ENCODE data around the gene NLN. TPM values are rescaled to one million over a fixed set of nuclear protein-coding genes. Genes with fewer than 3 reads are reported as not detected.
"Not testable (repeated sequence)": the region's sequence is repeated elsewhere in the genome, so short reads cannot be mapped to it uniquely, and the experiment has no call there.

Gene NLN
- total and polyA plus RNA-seq, 5 experiments from 2014 or later = 2.3 to 7.2 (median 4.4) TPM

GRCh38 chr5:65704621-65705239 is 17.3 kb upstream of the NLN start:
- no peak for ATAC-seq
- Mint-ChIP-seq H3K4me1 (peaks cover 0 to 12% (median 2%) of the 10 kb centered on the region in 4 donors), H3K4me3 (no peak overlapping the region), H3K9me3 (no peaks in the 10 kb centered on the region), H3K36me3 (peaks cover 0 to 94% (median 29%) of the 10 kb centered on the region in 3 donors), H3K27me3 (no peaks in the 10 kb centered on the region), H3K27ac (peak overlapping the region in 3 of 10 donors; percentile 37 to 76 (median 45))
- no peak for DNase-seq
- POLR2A ChIA-PET = interaction anchor here (0.6 kb wide), 2 partner anchors 96 to 110 kb away, joined by 3 read pairs; no protein-coding TSS in a partner anchor

GRCh38 chr5:65707663-65708062 is 14.3 kb upstream of the NLN start:
- Mint-ChIP-seq H3K36me3 (peaks cover 7 to 97% (median 30%) of the 10 kb centered on the region in 3 donors), H3K9me3 (no peaks in the 10 kb centered on the region)
- POLR2A ChIA-PET = interaction anchor here (1.0 to 1.3 kb wide), 2 partner anchors 11 to 14 kb away, joined by 3 to 6 read pairs; partner anchors contain the start of genes NLN and SGTB

GRCh38 chr5:65708145-65708544 is 13.9 kb upstream of the NLN start:
- POLR2A ChIA-PET = interaction anchor here (0.8 to 1.3 kb wide), 3 partner anchors 11 to 21 kb away, joined by 3 to 6 read pairs (median 3); partner anchors contain the start of genes NLN and SGTB
- no peaks in the 10 kb centered on the region for H3K9me3 Mint-ChIP-seq
- no peaks in the 10 kb centered on the region for H3K27me3 Mint-ChIP-seq
- peaks cover 9 to 30% (median 18%) of the 10 kb centered on the region in 4 donors for H3K4me1 Mint-ChIP-seq
- no peak overlapping the region for H3K27ac Mint-ChIP-seq
- H3K36me3 Mint-ChIP-seq = peaks cover 7 to 94% (median 26%) of the 10 kb centered on the region in 3 donors
- ATAC-seq (no peak), DNase-seq (no peak)
- H3K4me3 Mint-ChIP-seq = no peak overlapping the region

More at GRCh38 chr5:65707663-65708062, 14.3 kb upstream of the NLN start:
- no peak overlapping the region for H3K4me3 Mint-ChIP-seq
- DNase-seq = no peak
- peaks cover 8 to 28% (median 16%) of the 10 kb centered on the region in 4 donors for H3K4me1 Mint-ChIP-seq
- ATAC-seq = no peak
- peak overlapping the region in 3 of 10 donors; percentile 4 to 57 (median 9) for H3K27ac Mint-ChIP-seq
- H3K27me3 Mint-ChIP-seq = no peaks in the 10 kb centered on the region

- H3K27me3 Mint-ChIP-seq = no peaks in the 10 kb centered on the region
- POLR2A ChIA-PET = interaction anchor here (0.7 to 5.4 kb wide), 5 partner anchors 9 to 207 kb away, joined by 3 to 45 read pairs (median 6); partner anchors contain the start of gene ERBIN
- no peak for DNase-seq
- ATAC-seq = no peak
- H3K4me1 Mint-ChIP-seq = peaks cover 16 to 44% (median 20%) of the 10 kb centered on the region in 4 donors
- peaks cover 3 to 7% (median 7%) of the 10 kb centered on the region in 3 donors for H3K36me3 Mint-ChIP-seq
- peak overlapping the region in 4 of 10 donors; percentile 89 to 91 (median 90) for H3K4me3 Mint-ChIP-seq
- H3K9me3 Mint-ChIP-seq = no peaks in the 10 kb centered on the region
- H3K27ac Mint-ChIP-seq = no peak overlapping the region
Measured at GRCh38 chr5:65718576-65719310, 3.3 kb upstream of the NLN start.

DNA sequence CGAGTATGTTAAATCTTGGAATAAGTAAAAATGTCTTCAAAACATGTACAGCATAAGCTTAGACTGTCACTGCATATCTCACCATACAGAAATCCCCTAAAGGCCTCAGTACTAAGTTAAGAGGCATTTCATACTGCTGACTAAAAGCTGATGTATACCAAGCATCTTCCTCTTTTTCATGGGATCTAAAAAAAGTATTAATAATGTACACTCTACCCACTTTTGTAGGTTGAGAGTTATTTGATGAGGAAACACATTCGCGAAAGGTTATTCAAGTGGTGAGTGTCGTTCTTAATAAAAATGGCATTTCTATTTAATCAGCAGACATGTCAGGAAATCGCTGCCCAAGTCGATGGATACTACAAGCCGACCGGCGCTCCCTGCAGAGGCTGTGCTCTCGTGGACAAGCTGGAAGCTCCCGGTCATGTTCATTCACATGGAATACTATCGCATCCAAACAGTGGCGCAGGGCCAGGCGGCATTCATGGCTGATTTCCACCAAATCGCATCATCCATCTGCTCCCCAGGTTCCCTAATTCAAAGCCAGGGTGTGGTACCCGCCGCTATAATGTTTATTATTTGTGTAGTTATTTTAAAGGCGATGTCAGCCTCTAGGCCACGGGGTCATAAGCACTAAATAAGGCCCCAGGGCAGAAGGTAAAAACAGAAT is 820 bp upstream of the NLN start:
- ATAC-seq = peak; percentile 18 to 41
- no peaks in the 10 kb centered on the region for H3K27me3 Mint-ChIP-seq
- peaks cover 10 to 29% (median 14%) of the 10 kb centered on the region in 4 donors for H3K4me1 Mint-ChIP-seq
- H3K9me3 Mint-ChIP-seq = no peaks in the 10 kb centered on the region
- POLR2A ChIA-PET = interaction anchor here (0.6 to 5.4 kb wide), 13 partner anchors 9 to 1285 kb away, joined by 3 to 45 read pairs (median 4); partner anchors contain the start of genes CENPK, ERBIN, PPWD1 and SHLD3
- H3K4me3 Mint-ChIP-seq = peak overlapping the region in 4 of 10 donors; percentile 90 to 95 (median 90)
- H3K36me3 Mint-ChIP-seq = peaks cover 0 to 7% (median 4%) of the 10 kb centered on the region in 3 donors
- DNase-seq = peak in 4 of 10 donors; percentile 14 to 35 (median 26)
- H3K27ac Mint-ChIP-seq = peak overlapping the region in 1 of 10 donors; percentile 96

DNA sequence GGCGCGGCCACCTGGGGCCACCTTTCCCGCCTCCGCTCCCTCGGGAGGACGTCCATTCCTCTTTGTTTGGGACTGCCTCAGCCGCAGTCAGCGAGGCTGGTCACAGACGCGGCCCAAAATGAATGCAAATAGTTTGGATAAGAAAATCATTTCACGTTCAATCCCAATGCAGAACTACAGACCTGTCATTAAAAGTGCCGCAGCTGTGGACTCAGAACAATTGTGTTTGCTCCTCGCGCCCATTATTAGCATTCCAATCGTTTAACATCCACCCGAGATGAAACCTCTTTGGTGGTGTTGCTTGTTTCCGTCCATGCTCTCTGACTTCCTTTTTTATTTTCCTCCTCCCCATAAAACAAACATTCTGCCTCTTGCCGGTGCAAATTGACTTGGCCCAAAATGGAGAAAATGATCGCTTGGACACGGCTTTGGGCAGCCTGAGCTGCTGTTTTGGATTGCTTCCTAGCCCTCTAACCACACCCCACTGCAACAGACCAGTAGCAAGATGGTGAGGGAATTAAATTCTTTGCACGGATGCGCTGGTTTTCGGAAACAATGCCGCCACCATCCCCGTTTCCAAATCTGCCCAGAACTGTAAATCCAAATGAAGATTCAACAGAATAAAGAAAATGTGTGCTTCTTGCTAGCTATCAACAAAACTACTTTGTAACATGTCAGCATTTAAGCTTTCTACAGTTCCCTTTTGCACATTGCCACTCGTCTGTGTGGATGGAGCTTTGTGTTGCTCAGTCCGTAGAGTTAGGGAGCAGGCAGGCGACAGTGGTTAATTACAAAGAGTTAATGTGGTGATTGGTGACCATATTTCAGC is 784 bp downstream of the NLN start:
- DNase-seq (peak in 2 of 10 donors; percentile 7 to 15), ATAC-seq (no peak)
- Mint-ChIP-seq H3K4me3 (peak overlapping the region in 9 of 10 donors; percentile 88 to 97 (median 93)), H3K36me3 (peaks cover 0 to 7% (median 4%) of the 10 kb centered on the region in 3 donors), H3K27me3 (no peaks in the 10 kb centered on the region), H3K4me1 (peaks cover 10 to 29% (median 14%) of the 10 kb centered on the region in 4 donors), H3K27ac (peak overlapping the region; percentile 74 to 95 (median 86)), H3K9me3 (no peaks in the 10 kb centered on the region)
- POLR2A ChIA-PET = interaction anchor here (0.6 to 5.4 kb wide), 9 partner anchors 8 to 663 kb away, joined by 3 to 45 read pairs (median 6); partner anchors contain the start of genes CENPK, ERBIN, PPWD1 and SHLD3

- ATAC-seq (no peak), DNase-seq (no peak)
- Mint-ChIP-seq H3K4me1 (peaks cover 8 to 10% (median 9%) of the 10 kb centered on the region in 4 donors), H3K4me3 (no peak overlapping the region), H3K9me3 (no peaks in the 10 kb centered on the region), H3K27ac (no peak overlapping the region), H3K27me3 (no peaks in the 10 kb centered on the region), H3K36me3 (no peaks in the 10 kb centered on the region)
- POLR2A ChIA-PET = interaction anchor here (1.1 kb wide), 1 partner anchor 199 kb away, joined by 3 read pairs; the partner anchor contains the start of gene ERBIN
Measured at GRCh38 chr5:65727491-65728156, 5.6 kb downstream of the NLN start.

DNA sequence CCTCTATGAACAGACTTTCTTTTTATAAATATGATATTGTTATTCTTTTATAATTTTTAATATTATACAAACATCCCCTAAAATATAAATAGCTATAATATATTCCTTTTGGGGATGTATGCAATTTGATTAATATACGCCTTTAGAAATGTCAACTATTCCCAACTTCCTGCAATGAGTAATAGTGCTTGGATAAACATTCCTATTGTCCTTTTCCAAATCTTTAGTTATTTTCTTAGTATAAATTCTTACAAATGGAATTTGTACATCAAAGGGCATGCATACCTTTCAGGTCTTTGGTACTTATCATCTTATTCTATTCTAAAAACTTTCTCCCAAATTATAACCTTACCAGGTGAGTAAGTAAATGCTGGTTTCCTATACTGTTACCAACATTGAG is 6.2 kb downstream of the NLN start:
- Mint-ChIP-seq H3K27me3 (no peaks in the 10 kb centered on the region), H3K36me3 (no peaks in the 10 kb centered on the region), H3K4me3 (no peak overlapping the region), H3K4me1 (peaks cover 2 to 4% (median 3%) of the 10 kb centered on the region in 4 donors), H3K9me3 (no peaks in the 10 kb centered on the region), H3K27ac (no peak overlapping the region)
- DNase-seq (no peak), ATAC-seq (no peak)
- POLR2A ChIA-PET = interaction anchor here (1.1 kb wide), 1 partner anchor 198 kb away, joined by 3 read pairs; the partner anchor contains the start of gene ERBIN

- Mint-ChIP-seq H3K4me1 (peaks cover 5 to 17% (median 11%) of the 10 kb centered on the region in 4 donors), H3K36me3 (no peaks in the 10 kb centered on the region), H3K27me3 (no peaks in the 10 kb centered on the region), H3K4me3 (no peak overlapping the region), H3K9me3 (no peaks in the 10 kb centered on the region), H3K27ac (peak overlapping the region in 1 of 10 donors; percentile 22)
- DNase-seq (no peak), ATAC-seq (no peak)
- POLR2A ChIA-PET = interaction anchor here (2.4 kb wide), 1 partner anchor 9 kb away, joined by 10 read pairs; the partner anchor contains the start of genes NLN and SGTB
Measured at GRCh38 chr5:65730910-65731309, 8.9 kb downstream of the NLN start.

GRCh38 chr5:65732046-65732445 is 10.0 kb downstream of the NLN start:
- H3K9me3 Mint-ChIP-seq, H3K27ac Mint-ChIP-seq, DNase-seq, H3K4me3 Mint-ChIP-seq, H3K27me3 Mint-ChIP-seq, H3K36me3 Mint-ChIP-seq, ATAC-seq: not testable (repeated sequence)
- POLR2A ChIA-PET = interaction anchor here (2.4 kb wide), 1 partner anchor 11 kb away, joined by 10 read pairs; the partner anchor contains the start of genes NLN and SGTB
- peaks cover 5 to 17% (median 11%) of the 10 kb centered on the region in 4 donors for H3K4me1 Mint-ChIP-seq
